Loucy (cell line): Measurements from ENCODE around the gene RBFOX2.

Experiments used
- H2AFZ ChIP-seq: fragments of 200-600 bp; sonication (generic); 2 replicates; pipeline ENCODE4 v1.6.0; 2016; ENCODE audit warnings: antibody characterized with exemption, mild to moderate bottlenecking, low read length, moderate library complexity
- H3F3A ChIP-seq: fragments of 200-600 bp; 2 replicates; pipeline ENCODE4 v1.6.0; 2016; ENCODE audit warnings: antibody characterized with exemption, low read depth, mild to moderate bottlenecking
- H3K27me3 ChIP-seq: fragments of 200-600 bp; sonication (generic); 2 replicates; pipeline ENCODE4 v1.6.1; 2014; ENCODE audit warnings: low read length, mild to moderate bottlenecking; ENCODE audit not compliant: insufficient read depth, poor library complexity, severe bottlenecking
- H3K36me3 ChIP-seq: fragments of 200-600 bp; sonication (generic); 2 replicates; pipeline ENCODE4 v1.6.1; 2016; ENCODE audit warnings: low read length; ENCODE audit not compliant: insufficient read depth
- H3K4me1 ChIP-seq: fragments of 200-600 bp; sonication (generic); 2 replicates; pipeline ENCODE4 v1.5.1; 2014; ENCODE audit warnings: low read length, mild to moderate bottlenecking; ENCODE audit not compliant: insufficient read depth, poor library complexity, severe bottlenecking
- H3K4me2 ChIP-seq: fragments of 200-600 bp; sonication (generic); 2 replicates; pipeline ENCODE4 v1.6.0; 2014; ENCODE audit warnings: antibody characterized with exemption, low read length, low read depth, mild to moderate bottlenecking; ENCODE audit not compliant: poor library complexity, severe bottlenecking
- H3K4me3 ChIP-seq: fragments of 200-600 bp; sonication (generic); 2 replicates; pipeline ENCODE4 v1.5.1; 2014; ENCODE audit warnings: low read length, mild to moderate bottlenecking, mixed read lengths; ENCODE audit not compliant: poor library complexity, severe bottlenecking
- H3K79me2 ChIP-seq: fragments of 200-600 bp; sonication (generic); 2 replicates; pipeline ENCODE4 v1.6.1; 2014; ENCODE audit warnings: low read length; ENCODE audit not compliant: insufficient read depth
- H3K9ac ChIP-seq: fragments of 200-600 bp; sonication (generic); 2 replicates; pipeline ENCODE4 v1.6.0; 2014; ENCODE audit warnings: mild to moderate bottlenecking, low read depth, low read length, moderate library complexity; ENCODE audit not compliant: poor library complexity, severe bottlenecking
- H3K9me2 ChIP-seq: fragments of 200-600 bp; sonication (generic); replicated peaks from 2 replicates; pipeline ENCODE4 v1.6.1; 2016; ENCODE audit warnings: low read depth, low read length, mixed read lengths
- H3K9me3 ChIP-seq: fragments of 200-600 bp; sonication (generic); 2 replicates; pipeline ENCODE4 v1.6.1; 2014; ENCODE audit warnings: mild to moderate bottlenecking, antibody characterized with exemption, low read length, low read depth; ENCODE audit not compliant: insufficient read depth
- H4K20me1 ChIP-seq: fragments of 200-600 bp; sonication (generic); 2 replicates; pipeline ENCODE4 v1.6.0; 2014; ENCODE audit warnings: antibody characterized with exemption, low read length, mild to moderate bottlenecking; ENCODE audit not compliant: insufficient read depth, poor library complexity, severe bottlenecking
- EZH2phosphoT487 ChIP-seq: fragments of 200-600 bp; IDR thresholded peaks from 2 replicates; pipeline ENCODE4 v1.6.1; 2018; ENCODE audit warnings: antibody characterized with exemption, mild to moderate bottlenecking, moderate library complexity, borderline replicate concordance
- TF ChIP-seq, protein P1 (sequence below): fragments of 200-600 bp; sonication (generic); conservative IDR thresholded peaks from 2 replicates; pipeline ENCODE4 v1.5.1; 2014; ENCODE audit warnings: mild to moderate bottlenecking, antibody characterized with exemption, low read length

RBFOX2 gene

GRCh38 chr22:35732116-35732515, 296.5 kb downstream of the RBFOX2 start:
- H3K9me2 ChIP-seq: no peaks in the 10 kb centered on the region
- H4K20me1 ChIP-seq: no peaks in the 10 kb centered on the region
- H3K9me3 ChIP-seq: no peaks in the 10 kb centered on the region
- no peak overlapping the region for H3K4me3 ChIP-seq
- H3K79me2 ChIP-seq: no peaks in the 10 kb centered on the region
- no peak overlapping the region for H3K9ac ChIP-seq
- H2AFZ ChIP-seq: no peak overlapping the region
- no peaks in the 10 kb centered on the region for H3K36me3 ChIP-seq
- H3K4me2 ChIP-seq: no peak overlapping the region
- H3K27me3 ChIP-seq: no peaks in the 10 kb centered on the region
- H3F3A ChIP-seq: no peaks in the 10 kb centered on the region
- TF ChIP-seq, protein P1, sequence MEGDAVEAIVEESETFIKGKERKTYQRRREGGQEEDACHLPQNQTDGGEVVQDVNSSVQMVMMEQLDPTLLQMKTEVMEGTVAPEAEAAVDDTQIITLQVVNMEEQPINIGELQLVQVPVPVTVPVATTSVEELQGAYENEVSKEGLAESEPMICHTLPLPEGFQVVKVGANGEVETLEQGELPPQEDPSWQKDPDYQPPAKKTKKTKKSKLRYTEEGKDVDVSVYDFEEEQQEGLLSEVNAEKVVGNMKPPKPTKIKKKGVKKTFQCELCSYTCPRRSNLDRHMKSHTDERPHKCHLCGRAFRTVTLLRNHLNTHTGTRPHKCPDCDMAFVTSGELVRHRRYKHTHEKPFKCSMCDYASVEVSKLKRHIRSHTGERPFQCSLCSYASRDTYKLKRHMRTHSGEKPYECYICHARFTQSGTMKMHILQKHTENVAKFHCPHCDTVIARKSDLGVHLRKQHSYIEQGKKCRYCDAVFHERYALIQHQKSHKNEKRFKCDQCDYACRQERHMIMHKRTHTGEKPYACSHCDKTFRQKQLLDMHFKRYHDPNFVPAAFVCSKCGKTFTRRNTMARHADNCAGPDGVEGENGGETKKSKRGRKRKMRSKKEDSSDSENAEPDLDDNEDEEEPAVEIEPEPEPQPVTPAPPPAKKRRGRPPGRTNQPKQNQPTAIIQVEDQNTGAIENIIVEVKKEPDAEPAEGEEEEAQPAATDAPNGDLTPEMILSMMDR: no peak
- no peak for TF ChIP-seq EZH2phosphoT487
- no peaks in the 10 kb centered on the region for H3K4me1 ChIP-seq

DNA sequence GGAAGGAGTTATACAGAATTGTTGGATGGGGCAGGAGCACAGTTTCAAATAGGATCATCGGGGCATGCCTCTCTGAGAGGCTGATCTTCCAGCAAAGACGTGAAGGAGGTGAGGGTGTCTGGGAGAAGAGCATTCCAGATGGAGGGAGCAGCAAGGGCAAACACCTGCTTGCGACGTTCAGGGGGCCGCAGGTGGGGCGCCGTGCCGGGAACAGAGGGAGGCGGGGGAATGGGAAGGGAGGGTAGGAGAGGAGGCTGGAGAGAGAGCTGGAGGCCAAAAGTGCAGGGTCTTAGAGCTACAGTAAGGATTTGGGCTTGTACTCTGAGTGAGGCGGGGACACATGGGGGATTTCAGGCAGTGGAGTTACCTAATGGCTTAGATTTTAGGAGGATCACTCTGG, 297.3 kb downstream of the RBFOX2 start:
- Histone ChIP-seq H3K9ac (no peak overlapping the region), H3K36me3 (no peaks in the 10 kb centered on the region), H3K4me3 (no peak overlapping the region), H3K9me2 (no peaks in the 10 kb centered on the region), H3K4me1 (no peaks in the 10 kb centered on the region), H3K4me2 (no peak overlapping the region), H4K20me1 (no peaks in the 10 kb centered on the region), H3K27me3 (no peaks in the 10 kb centered on the region), H3K9me3 (no peaks in the 10 kb centered on the region), H3F3A (no peaks in the 10 kb centered on the region), H3K79me2 (no peaks in the 10 kb centered on the region), H2AFZ (no peak overlapping the region)
- no peak for TF ChIP-seq EZH2phosphoT487
- TF ChIP-seq, protein P1: no peak

DNA sequence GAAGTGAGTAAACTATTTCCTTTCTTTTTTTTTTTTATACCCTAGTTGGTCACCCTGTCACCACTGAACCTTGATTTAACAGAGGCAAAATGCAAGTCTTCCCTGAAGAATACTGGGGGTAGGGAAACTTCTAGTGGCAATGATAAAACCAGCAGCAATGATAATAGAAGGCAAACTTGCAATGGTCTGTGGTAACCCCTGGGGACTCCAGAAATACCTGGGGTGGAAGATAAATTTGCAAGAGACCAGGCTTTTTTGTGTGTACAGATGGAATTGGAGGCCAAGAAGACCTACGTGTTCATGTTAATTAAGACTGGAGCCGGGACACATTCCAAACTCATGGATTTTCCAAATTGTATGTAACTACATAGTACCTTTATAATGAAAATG, 299.3 kb downstream of the RBFOX2 start:
- no peak overlapping the region for H3K4me2 ChIP-seq
- H3K79me2 ChIP-seq: no peaks in the 10 kb centered on the region
- no peaks in the 10 kb centered on the region for H3F3A ChIP-seq
- H3K9me3 ChIP-seq: no peaks in the 10 kb centered on the region
- no peak overlapping the region for H2AFZ ChIP-seq
- H3K27me3 ChIP-seq: no peaks in the 10 kb centered on the region
- no peak overlapping the region for H3K4me3 ChIP-seq
- no peak overlapping the region for H3K9ac ChIP-seq
- H3K4me1 ChIP-seq: peaks cover 4% of the 10 kb centered on the region
- no peak for TF ChIP-seq EZH2phosphoT487
- TF ChIP-seq, protein P1: no peak
- no peaks in the 10 kb centered on the region for H3K9me2 ChIP-seq
- H3K36me3 ChIP-seq: no peaks in the 10 kb centered on the region
- H4K20me1 ChIP-seq: no peaks in the 10 kb centered on the region
